ENCODE results near the gene BCAS4. TPM values are rescaled to one million over a fixed set of nuclear protein-coding genes. Genes with fewer than 3 reads are reported as not detected.

The BCAS4 gene
- 0.65 and 3.3 TPM in 2 replicates for total RNA-seq

GRCh38 chr20:50794846-50795634 is at the start of gene BCAS4:
TSS of gene BCAS4 (plus strand) at chr20:50795061. CDS start at chr20:50795084, 23 bp downstream.

Other genes starting within 250 kb of the BCAS4 start
- under 0.01 and 0.76 TPM in 2 replicates for gene RIPOR3, start 103.5 kb upstream of the BCAS4 start, total RNA-seq
- 0.15 TPM in 1 of 2 replicates, not detected in the other for gene PARD6B, start 63.5 kb upstream of the BCAS4 start, total RNA-seq
- gene ADNP, start 136.4 kb downstream of the BCAS4 start, total RNA-seq = 25.7 and 30.2 TPM in 2 replicates
- 84.5 and 152 TPM in 2 replicates for gene DPM1, start 163.5 kb downstream of the BCAS4 start, total RNA-seq
- gene MOCS3, start 163.8 kb downstream of the BCAS4 start, total RNA-seq = 8.7 and 13.0 TPM in 2 replicates
- gene KCNG1, start 228.0 kb downstream of the BCAS4 start, total RNA-seq = 1.8 and 3.2 TPM in 2 replicates

Measured in epithelial cell of umbilical artery (primary cell).